ENCODE measurements around the gene DNPH1.

GRCh38 chr6:43261198-43261597 lies 31.9 kb upstream of the DNPH1 start:
- no peak for TF ChIP-seq EZH2 (IDR thresholded peaks at IDR 0.05; ENCODE audit: borderline replicate concordance, low read depth, low read length)
- no peak for TF ChIP-seq SMARCA4 (IDR thresholded peaks at IDR 0.05)
